ENCODE results near the gene ERBIN.

Gene ERBIN

GRCh38 chr5:65986796-65987195 lies 60.4 kb downstream of the ERBIN start:
- Histone ChIP-seq H3K27ac (ENCODE audit: low read depth, low read length) (no peak overlapping the region), H3K9me2 (replicated peaks; ENCODE audit: control insufficient read depth, low read length) (no peaks in the 10 kb centered on the region), H3K27me3 (ENCODE audit: control insufficient read depth, low read length) (no peaks in the 10 kb centered on the region), H3K4me1 (ENCODE audit: control insufficient read depth, low read length) (peaks cover 7% of the 10 kb centered on the region; the same call in 1 of the 2 replicates), H3K4me3 (ENCODE audit: low read length) (no peak overlapping the region), H3K79me2 (ENCODE audit: control insufficient read depth, low read length) (peaks cover 86% of the 10 kb centered on the region), H4K20me1 (ENCODE audit: control insufficient read depth, insufficient read depth, low read depth, low read length) (peaks cover 15% of the 10 kb centered on the region; the same call in 1 of the 2 replicates), H3K9me3 (ENCODE audit: control insufficient read depth, insufficient read depth, low read length) (no peaks in the 10 kb centered on the region), H3F3A (ENCODE audit: control insufficient read depth, insufficient read depth) (peaks cover 6% of the 10 kb centered on the region), H3K36me3 (ENCODE audit: control insufficient read depth, low read length) (peaks cover 21% of the 10 kb centered on the region), H3K4me2 (ENCODE audit: low read length) (no peak overlapping the region)
- TF ChIP-seq CTCF (IDR thresholded peaks at IDR 0.05; ENCODE audit: low read depth, low read length, poor library complexity, severe bottlenecking) (no peak), EZH2phosphoT487 (IDR thresholded peaks at IDR 0.05; ENCODE audit: borderline replicate concordance, low read length) (no peak)

- H3K27ac ChIP-seq (ENCODE audit: low read depth, low read length) = no peak overlapping the region
- H3K79me2 ChIP-seq (ENCODE audit: control insufficient read depth, low read length) = peaks cover 81% of the 10 kb centered on the region
- no peaks in the 10 kb centered on the region for H3K9me2 ChIP-seq (replicated peaks; ENCODE audit: control insufficient read depth, low read length)
- no peaks in the 10 kb centered on the region for H3K27me3 ChIP-seq (ENCODE audit: control insufficient read depth, low read length)
- no peaks in the 10 kb centered on the region for H3K9me3 ChIP-seq (ENCODE audit: control insufficient read depth, insufficient read depth, low read length)
- peaks cover 15% of the 10 kb centered on the region; the same call in 1 of the 2 replicates for H4K20me1 ChIP-seq (ENCODE audit: control insufficient read depth, insufficient read depth, low read depth, low read length)
- no peak for TF ChIP-seq CTCF (IDR thresholded peaks at IDR 0.05; ENCODE audit: low read depth, low read length, poor library complexity, severe bottlenecking)
- TF ChIP-seq EZH2phosphoT487 (IDR thresholded peaks at IDR 0.05; ENCODE audit: borderline replicate concordance, low read length) = no peak
- no peak overlapping the region for H3K4me3 ChIP-seq (ENCODE audit: low read length)
- H3K36me3 ChIP-seq (ENCODE audit: control insufficient read depth, low read length) = peaks cover 29% of the 10 kb centered on the region
- H3K4me1 ChIP-seq (ENCODE audit: control insufficient read depth, low read length) = no peaks in the 10 kb centered on the region
- no peak overlapping the region for H3K4me2 ChIP-seq (ENCODE audit: low read length)
- H3F3A ChIP-seq (ENCODE audit: control insufficient read depth, insufficient read depth) = peaks cover 6% of the 10 kb centered on the region
Measured at GRCh38 chr5:65987982-65988381, 61.6 kb downstream of the ERBIN start.

- Histone ChIP-seq H3K79me2 (ENCODE audit: control insufficient read depth, low read length) (peaks cover 79% of the 10 kb centered on the region), H3K4me2 (ENCODE audit: low read length) (no peak overlapping the region), H3K27ac (ENCODE audit: low read depth, low read length) (no peak overlapping the region), H3K9me2 (replicated peaks; ENCODE audit: control insufficient read depth, low read length) (no peaks in the 10 kb centered on the region), H4K20me1 (ENCODE audit: control insufficient read depth, insufficient read depth, low read depth, low read length) (peaks cover 15% of the 10 kb centered on the region; the same call in 1 of the 2 replicates), H3K4me1 (ENCODE audit: control insufficient read depth, low read length) (no peaks in the 10 kb centered on the region), H3K9me3 (ENCODE audit: control insufficient read depth, insufficient read depth, low read length) (no peaks in the 10 kb centered on the region), H3F3A (ENCODE audit: control insufficient read depth, insufficient read depth) (peaks cover 6% of the 10 kb centered on the region), H3K36me3 (ENCODE audit: control insufficient read depth, low read length) (peaks cover 39% of the 10 kb centered on the region), H3K4me3 (ENCODE audit: low read length) (no peak overlapping the region), H3K27me3 (ENCODE audit: control insufficient read depth, low read length) (no peaks in the 10 kb centered on the region)
- TF ChIP-seq EZH2phosphoT487 (IDR thresholded peaks at IDR 0.05; ENCODE audit: borderline replicate concordance, low read length) (no peak), CTCF (IDR thresholded peaks at IDR 0.05; ENCODE audit: low read depth, low read length, poor library complexity, severe bottlenecking) (no peak)
Measured at GRCh38 chr5:65989158-65989557, 62.8 kb downstream of the ERBIN start.
